GM12874 (cell line): Measurements from ENCODE around the gene TM6SF1.

ENCODE experiments used
- TF ChIP-seq, protein P1 (sequence below): IDR thresholded peaks from 2 replicates; pipeline ENCODE4 v1.5.1; 2011; ENCODE audit warnings: low read depth, mild to moderate bottlenecking, control low read depth, low read length, moderate library complexity; ENCODE audit not compliant: insufficient read depth

TM6SF1 gene

DNA sequence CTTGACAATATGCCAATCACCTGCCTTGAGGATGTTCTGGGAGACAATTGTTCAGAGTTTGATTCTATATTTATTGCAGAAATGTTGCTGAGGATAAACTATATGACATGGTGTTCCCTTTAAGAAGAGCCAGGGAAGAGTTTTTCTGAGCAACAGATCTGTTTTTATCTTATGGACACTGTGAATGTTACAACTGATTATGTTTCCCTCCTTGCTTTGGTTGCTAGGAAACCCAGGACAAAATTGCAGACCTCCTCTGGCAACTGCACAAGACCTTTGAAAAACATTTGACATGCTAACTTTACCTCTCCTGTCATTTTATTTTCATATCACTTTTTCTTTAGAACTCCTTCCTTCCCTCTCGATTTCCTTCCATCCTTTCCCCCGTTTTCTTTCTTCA is 8.2 kb upstream of the TM6SF1 start:
- TF ChIP-seq, protein P1, sequence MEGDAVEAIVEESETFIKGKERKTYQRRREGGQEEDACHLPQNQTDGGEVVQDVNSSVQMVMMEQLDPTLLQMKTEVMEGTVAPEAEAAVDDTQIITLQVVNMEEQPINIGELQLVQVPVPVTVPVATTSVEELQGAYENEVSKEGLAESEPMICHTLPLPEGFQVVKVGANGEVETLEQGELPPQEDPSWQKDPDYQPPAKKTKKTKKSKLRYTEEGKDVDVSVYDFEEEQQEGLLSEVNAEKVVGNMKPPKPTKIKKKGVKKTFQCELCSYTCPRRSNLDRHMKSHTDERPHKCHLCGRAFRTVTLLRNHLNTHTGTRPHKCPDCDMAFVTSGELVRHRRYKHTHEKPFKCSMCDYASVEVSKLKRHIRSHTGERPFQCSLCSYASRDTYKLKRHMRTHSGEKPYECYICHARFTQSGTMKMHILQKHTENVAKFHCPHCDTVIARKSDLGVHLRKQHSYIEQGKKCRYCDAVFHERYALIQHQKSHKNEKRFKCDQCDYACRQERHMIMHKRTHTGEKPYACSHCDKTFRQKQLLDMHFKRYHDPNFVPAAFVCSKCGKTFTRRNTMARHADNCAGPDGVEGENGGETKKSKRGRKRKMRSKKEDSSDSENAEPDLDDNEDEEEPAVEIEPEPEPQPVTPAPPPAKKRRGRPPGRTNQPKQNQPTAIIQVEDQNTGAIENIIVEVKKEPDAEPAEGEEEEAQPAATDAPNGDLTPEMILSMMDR, result no peak

DNA sequence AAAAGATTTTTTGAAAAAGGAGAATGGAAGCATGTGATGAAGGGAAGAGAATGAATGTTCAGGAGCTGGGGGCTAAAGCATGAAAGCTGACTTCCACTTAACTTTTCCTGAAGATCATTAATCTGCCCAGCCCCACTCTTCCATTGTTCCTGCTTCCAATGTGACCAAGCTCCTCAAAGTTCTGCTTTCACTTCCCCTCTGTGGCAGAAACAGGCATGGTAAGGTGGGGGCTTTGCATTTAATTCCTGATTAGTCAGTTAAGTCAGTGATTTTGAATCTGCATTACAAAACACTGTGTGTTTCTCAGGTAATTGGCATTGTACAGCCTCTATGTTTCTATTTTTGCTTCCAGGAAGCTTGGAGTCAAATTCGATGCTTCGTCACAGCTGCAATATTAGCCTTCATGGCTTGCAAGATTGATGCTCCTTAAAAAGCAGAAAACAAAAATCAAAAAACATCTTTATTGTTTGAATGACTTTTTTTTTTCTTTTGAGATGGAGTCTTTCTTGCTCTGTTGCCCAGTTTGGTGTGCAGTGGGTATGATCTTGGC is 7.3 kb upstream of the TM6SF1 start:
- TF ChIP-seq, protein P1, result no peak

- TF ChIP-seq, protein P1, result no peak
Observed at GRCh38 chr15:83102346-83102745, 5.1 kb upstream of the TM6SF1 start.

DNA sequence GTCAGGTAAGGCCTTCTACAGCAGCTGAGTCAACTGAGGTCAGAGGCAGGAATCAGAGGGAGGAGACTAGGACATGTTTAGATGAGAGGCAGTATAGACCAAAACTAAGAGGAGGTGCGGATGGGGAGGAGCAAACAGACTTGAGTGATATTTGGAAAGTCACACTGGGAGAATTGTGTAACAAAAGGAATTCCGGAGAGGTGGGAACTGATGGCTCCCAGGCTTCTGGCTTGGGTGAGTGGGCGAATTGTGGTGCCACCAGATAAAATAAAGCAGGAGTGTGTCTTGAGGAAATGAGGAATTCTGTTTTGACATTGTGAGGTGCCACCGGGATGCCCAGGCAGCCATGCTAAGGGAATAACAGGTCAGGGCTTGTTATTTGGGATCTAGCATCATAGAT is 3.3 kb upstream of the TM6SF1 start:
- TF ChIP-seq, protein P1, result no peak

- TF ChIP-seq, protein P1, result no peak
Observed at GRCh38 chr15:83105440-83105839, 2.0 kb upstream of the TM6SF1 start.

GRCh38 chr15:83107841-83108181 is 366 bp downstream of the TM6SF1 start:
- TF ChIP-seq, protein P1, result no peak

DNA sequence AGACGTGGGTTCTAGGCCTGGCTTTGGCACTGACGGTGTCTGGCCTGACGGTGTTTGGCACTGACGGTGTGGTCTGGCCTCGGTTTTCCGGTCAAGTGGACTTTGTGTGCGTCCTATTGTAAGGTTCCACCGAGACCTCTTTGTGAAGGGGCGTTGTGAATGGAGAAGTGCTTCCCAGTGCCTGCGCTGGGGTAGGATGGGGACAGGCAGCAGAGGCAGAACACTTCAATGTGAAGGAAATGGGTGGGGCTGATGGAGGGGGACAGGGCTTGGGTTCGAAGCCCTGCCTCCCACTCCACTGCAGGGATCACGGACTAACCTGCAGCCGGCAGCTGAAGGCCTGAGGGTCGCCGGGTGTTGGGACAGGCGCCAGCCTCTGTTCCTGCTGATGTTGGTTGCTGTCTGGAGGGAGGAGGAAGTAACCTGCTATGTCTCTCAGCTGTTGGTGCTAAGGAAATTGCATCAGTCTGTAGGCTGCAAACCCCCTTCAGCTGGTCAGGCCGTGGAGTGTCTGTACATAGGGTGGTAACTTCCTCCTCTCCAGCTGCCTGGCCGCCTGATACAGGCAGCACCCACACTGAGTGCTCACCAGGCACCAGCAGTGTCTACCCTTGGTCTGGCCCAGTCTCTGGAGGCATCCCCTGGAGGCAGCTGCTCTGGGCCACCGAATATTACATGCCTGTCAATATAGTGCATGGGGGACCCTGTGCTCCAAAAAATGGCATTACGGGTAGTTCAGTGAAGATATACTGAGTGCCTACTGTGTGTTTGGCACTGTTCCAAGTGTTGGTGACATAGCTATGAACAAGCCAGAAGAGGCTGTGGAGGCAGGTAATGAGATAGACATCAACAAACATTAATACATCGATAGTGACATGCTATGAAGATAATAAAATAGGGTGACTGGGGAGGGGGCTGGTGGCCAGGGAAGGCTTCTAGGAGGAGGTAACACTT is 1.1 kb downstream of the TM6SF1 start:
- TF ChIP-seq, protein P1, result no peak
